Cardiac muscle cell (in vitro differentiated cells and primary cell): Measurements from ENCODE around the gene NFATC4. TPM values are rescaled to one million over a fixed set of nuclear protein-coding genes. Genes with fewer than 3 reads are reported as not detected.
A peak's percentile ranks its signal among the peaks of the same experiment; 100 is the strongest.

Experiments
- DNase-seq, 2 donors: peaks; one replicate each; pipeline versions ENCODE4 v3.0.0 to v3.0.0-alpha.2; 2010 to 2017; ENCODE audit warnings: low read depth in 1 of 2, low spot score in 1 of 2
- H3K27ac ChIP-seq: fragments of 200-600 bp; sonication (generic); 2 replicates; pipeline ENCODE4 v1.5.1; 2016
- H3K27me3 ChIP-seq: fragments of 200-600 bp; sonication (generic); 2 replicates; pipeline ENCODE4 v1.6.0; 2016; ENCODE audit warnings: control low read depth
- H3K36me3 ChIP-seq: fragments of 200-600 bp; sonication (generic); 2 replicates; pipeline ENCODE4 v1.5.1; 2016; ENCODE audit warnings: control low read depth
- H3K4me1 ChIP-seq: fragments of 200-600 bp; sonication (generic); 2 replicates; pipeline ENCODE4 v1.8.1; 2017; ENCODE audit warnings: low read depth, mild to moderate bottlenecking, mixed run types
- H3K4me3 ChIP-seq: fragments of 200-600 bp; sonication (generic); 2 replicates; pipeline ENCODE4 v1.5.1; 2016; ENCODE audit warnings: mild to moderate bottlenecking
- H3K9me3 ChIP-seq: fragments of 200-600 bp; sonication (generic); 2 replicates; pipeline ENCODE4 v1.5.1; 2017; ENCODE audit warnings: low read depth, mild to moderate bottlenecking, control low read depth
- CTCF ChIP-seq: IDR thresholded peaks from 2 replicates; pipeline ENCODE4 v1.5.1; 2012; ENCODE audit warnings: low read depth, mild to moderate bottlenecking, low read length
- polyA plus RNA-seq: library from polyadenylated mRNA; unstranded; fragments of >200 nt; fragmentation: Nextera tagmentation; extraction: Ambion mirVana; gene quantifications from 2 replicates; pipeline ENCODE4 v1.2.1, GENCODE V29; 2016
- total RNA-seq: library from RNA; depleted of rRNA; stranded (reverse); fragments of >200 nt; gene quantifications from 2 replicates; pipeline ENCODE4 v1.2.3, GENCODE V29; 2016

NFATC4 gene
- total and polyA plus RNA-seq, 2 experiments from 2014 or later = 83.2 to 117 TPM

- Histone ChIP-seq H3K4me3 (no peak overlapping the region), H3K9me3 (no peaks in the 10 kb centered on the region), H3K27ac (no peak overlapping the region), H3K4me1 (peaks cover 7% of the 10 kb centered on the region), H3K27me3 (peaks cover 49% of the 10 kb centered on the region), H3K36me3 (no peaks in the 10 kb centered on the region)
- TF ChIP-seq CTCF = no peak
- DNase-seq = no peak
Measured at GRCh38 chr14:24329736-24330135, 38.2 kb upstream of the NFATC4 start.

- no peaks in the 10 kb centered on the region for H3K36me3 ChIP-seq
- no peak for TF ChIP-seq CTCF
- DNase-seq = no peak
- no peak overlapping the region for H3K27ac ChIP-seq
- H3K27me3 ChIP-seq = peaks cover 63% of the 10 kb centered on the region
- H3K9me3 ChIP-seq = no peaks in the 10 kb centered on the region
- H3K4me3 ChIP-seq = no peak overlapping the region
- peaks cover 7% of the 10 kb centered on the region for H3K4me1 ChIP-seq
Measured at GRCh38 chr14:24330973-24331674, 36.9 kb upstream of the NFATC4 start.

GRCh38 chr14:24331731-24332267 is 36.2 kb upstream of the NFATC4 start:
- no peak for TF ChIP-seq CTCF
- Histone ChIP-seq H3K36me3 (no peaks in the 10 kb centered on the region), H3K27ac (no peak overlapping the region), H3K4me1 (peaks cover 7% of the 10 kb centered on the region), H3K27me3 (peaks cover 70% of the 10 kb centered on the region), H3K9me3 (no peaks in the 10 kb centered on the region), H3K4me3 (no peak overlapping the region)
- DNase-seq = no peak

GRCh38 chr14:24332268-24332993 is 35.6 kb upstream of the NFATC4 start:
- Histone ChIP-seq H3K36me3 (no peaks in the 10 kb centered on the region), H3K4me3 (peak overlapping the region; percentile 23), H3K9me3 (no peaks in the 10 kb centered on the region), H3K4me1 (peaks cover 7% of the 10 kb centered on the region), H3K27ac (no peak overlapping the region), H3K27me3 (peaks cover 76% of the 10 kb centered on the region)
- TF ChIP-seq CTCF = peak; percentile 77
- peak; percentile 64 to 77 for DNase-seq

GRCh38 chr14:24334431-24335291 is 33.3 kb upstream of the NFATC4 start, which contains the start of gene ADCY4:
ADCY4 (minus strand) TSS chr14:24335071; CDS start chr14:24334652, 419 bp downstream.
- Histone ChIP-seq H3K36me3 (no peaks in the 10 kb centered on the region), H3K4me1 (peaks cover 7% of the 10 kb centered on the region)
- DNase-seq = peak; percentile 15 to 25

More at GRCh38 chr14:24334431-24335291, 33.3 kb upstream of the NFATC4 start, which contains the start of gene ADCY4:
- Histone ChIP-seq H3K27me3 (peaks cover 98% of the 10 kb centered on the region), H3K27ac (no peak within 1 kb of the TSS), H3K9me3 (no peaks in the 10 kb centered on the region), H3K4me3 (peak within 1 kb of the TSS; percentile 23)
- TF ChIP-seq CTCF = no peak
